Stimulated activated CD4-positive, alpha-beta T cell treated with anti-CD3 and anti-CD28 coated beads, Interleukin-1b, Interleukin-23, amount 100 ng/mL, for 1 hour (primary cell): ENCODE data around the gene CKLF.
"Not testable (repeated sequence)": the region's sequence is repeated elsewhere in the genome, so short reads cannot be mapped to it uniquely, and the experiment has no call there.

Source experiments
- DNase-seq, 2 donors: peaks; one replicate each; pipeline ENCODE4 v3.0.0-alpha.2; 2020; ENCODE audit warnings: low read depth in 2 of 2

Gene CKLF

GRCh38 chr16:66596986-66597848 is 44.8 kb downstream of the CKLF start:
- DNase-seq: no peak

DNA sequence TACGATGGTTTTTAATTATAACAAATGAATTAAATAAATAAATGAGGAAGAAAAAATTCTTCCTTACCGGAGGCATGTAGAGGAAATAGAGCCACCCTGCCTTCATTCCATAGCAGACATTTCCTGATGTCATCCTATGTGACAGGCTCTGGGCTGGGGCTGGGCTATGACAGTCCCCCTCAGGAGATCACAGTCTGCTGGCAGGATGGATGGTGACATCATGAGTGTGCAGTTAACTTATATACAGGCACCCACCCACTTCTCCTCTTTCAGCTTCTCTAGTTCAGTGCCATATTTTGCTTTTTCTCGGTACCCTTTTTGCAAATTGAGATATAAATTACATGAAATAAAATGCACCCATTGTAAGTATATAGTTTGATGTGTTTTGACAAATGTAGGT is 45.7 kb downstream of the CKLF start:
- no peak for DNase-seq

GRCh38 chr16:66599726-66600125 is 47.4 kb downstream of the CKLF start:
- DNase-seq: no peak

GRCh38 chr16:66600477-66600876 is 48.1 kb downstream of the CKLF start:
- DNase-seq: no peak

DNA sequence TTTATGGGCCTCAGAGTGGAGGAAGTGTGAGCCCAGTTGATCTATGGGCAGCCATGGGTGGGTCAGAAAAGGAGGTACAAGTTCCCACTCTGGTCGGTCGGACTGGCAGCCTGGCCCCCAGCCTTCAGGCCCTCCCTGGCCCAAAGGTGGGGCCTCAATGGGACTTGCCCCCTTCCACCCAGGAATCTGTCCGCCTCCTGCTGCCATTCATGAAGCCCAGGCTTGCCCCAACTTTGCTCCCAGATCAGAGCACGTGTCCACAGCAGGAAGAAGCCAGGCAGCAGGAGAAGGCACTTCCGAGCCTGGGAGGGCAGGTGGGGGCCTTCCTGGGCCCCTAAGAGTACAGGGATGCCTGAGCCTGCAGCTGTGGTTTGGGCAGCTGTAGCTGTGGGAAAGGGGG is 49.1 kb downstream of the CKLF start:
- no peak for DNase-seq

DNA sequence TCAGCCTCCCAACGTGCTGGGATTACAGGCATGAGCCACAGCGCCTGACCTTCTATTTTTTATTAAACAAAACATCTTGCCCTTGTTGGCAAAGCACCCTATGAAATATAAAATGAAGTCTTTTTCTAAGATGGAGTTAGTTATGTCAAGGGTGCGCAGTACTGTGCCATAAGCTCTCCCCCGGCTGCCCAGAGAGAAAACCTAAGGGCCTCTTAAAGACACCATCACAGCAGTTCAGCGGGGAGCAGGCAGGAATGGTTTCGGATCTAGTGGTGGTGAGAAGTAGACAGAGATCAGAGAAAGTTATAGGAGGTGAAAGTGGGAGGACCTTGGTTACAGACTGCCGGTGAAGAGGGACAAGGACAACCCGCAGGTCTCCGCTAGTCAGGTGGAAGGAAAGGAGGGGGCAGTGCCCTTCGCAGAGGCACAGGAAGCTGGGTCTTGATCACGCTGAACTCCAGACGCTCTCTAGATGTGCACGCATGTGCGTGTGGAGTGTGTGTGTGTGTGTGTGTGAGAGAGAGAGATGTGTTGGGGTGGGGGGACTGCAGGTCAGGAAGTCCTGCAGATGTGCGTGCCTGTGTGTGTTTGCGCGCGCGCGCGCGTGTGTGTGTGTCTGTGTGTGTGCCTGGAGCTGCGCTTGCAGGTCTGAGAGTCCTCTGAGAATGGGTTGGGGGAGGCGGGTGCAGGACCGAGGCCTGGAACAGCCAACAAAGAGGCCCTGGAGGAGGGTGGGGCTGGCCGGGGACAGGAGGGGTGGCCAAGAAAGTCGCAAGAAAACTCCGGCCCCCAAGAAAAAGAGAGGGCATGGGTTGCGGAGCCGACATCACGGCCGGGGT is 51.4 kb downstream of the CKLF start:
- peak; percentile 21 to 23 for DNase-seq

GRCh38 chr16:66604376-66605176 is 52.2 kb downstream of the CKLF start, which contains the start of gene CMTM3:
Gene CMTM3, plus strand, starts transcription at chr16:66604704. Its CDS starts 102 bp downstream, at chr16:66604806.
- peak; percentile 46 to 63 for DNase-seq

GRCh38 chr16:66605177-66605978 is 53.0 kb downstream of the CKLF start:
- DNase-seq: no peak

DNA sequence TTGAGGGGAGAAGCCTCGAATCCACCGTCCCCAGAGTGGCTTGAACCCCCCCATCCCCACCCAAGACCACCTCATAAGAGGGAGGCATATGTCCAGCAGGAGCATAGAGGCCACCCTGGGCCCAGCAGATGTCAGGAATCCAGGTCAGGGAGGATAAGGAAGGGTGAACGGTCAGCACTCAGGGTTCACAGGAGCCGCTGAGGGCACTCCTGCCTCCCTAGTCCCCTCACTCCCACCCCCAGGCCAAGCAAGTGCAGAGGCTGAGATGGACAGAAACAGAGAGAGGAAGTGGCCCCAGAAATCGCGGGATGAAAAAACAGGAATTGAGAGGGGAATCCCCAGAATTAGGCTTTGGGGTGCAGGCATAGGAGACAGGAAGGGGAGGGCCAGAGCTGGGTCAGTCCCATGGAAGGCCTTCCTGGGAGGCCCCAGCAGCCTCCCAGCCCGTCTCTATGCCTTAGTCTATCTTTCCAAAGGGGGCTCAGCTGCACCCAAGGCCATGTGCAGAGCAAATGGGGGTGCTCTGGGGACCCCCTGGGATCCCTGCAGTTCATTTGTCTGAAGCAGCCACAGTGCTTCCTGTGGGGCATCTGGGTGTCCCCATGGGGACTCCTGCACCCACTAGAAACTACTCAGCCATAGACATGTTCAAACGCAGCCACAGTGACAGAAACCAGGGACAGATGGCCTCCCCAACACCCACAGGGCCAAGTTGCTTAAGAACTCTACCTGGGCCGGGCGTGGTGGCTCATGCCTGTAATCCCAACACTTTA is 53.8 kb downstream of the CKLF start:
- DNase-seq: no peak

DNA sequence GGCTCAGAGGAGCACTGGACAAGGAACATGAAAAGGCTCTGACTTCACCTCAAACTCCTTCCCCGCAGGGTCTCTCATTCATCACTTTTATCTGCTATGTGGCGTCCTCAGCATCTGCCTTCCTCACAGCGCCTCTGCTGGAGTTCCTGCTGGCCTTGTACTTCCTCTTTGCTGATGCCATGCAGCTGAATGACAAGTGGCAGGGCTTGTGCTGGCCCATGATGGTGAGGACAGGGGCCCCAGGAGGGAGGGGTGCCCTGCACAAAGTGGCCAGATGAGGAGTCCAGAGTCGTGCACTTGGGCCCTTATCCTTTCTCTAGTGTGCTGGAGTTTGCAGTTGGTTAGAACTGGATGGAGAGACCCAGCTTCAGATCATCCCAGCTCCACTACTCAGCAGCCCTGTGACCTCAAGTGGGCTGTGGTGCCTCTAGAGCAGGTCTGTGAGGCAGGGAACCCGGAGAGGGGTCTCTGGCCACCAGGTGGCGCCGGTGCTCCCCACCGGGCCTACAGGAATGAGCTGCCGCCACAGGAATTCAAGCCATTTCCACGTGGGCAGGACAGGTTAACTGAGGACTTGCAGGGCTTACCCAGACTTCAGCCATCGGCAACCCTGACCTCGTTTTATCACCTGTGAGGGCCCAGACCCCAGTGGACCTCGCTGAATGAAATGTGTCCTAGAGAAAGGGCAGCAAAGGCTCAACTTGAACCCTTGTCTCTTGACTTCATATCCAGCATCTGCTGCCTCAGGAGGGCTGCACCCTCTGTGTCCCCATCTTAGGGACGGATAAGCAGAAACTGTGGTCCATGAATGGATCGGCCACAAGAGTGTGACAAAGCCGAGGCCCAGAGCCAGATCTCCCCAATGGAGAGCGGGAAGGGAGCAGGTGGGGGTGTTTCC is 56.1 kb downstream of the CKLF start:
- DNase-seq: peak; percentile 58 to 84

DNA sequence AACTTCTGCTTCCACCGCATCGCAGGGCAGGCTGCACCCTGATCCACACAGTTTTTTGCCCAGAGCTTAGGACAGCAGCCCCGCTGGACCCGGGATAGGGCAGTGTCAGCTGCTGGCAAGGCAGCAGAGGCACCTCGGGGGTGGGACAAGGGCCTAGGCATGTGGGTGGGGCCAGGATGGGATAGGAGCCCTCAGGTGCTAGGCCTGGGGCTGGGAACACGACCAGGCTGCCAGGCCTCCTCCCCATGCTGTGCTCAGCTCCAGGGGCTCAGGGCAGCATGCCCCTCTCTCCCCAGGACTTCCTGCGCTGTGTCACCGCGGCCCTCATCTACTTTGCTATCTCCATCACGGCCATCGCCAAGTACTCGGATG is 56.7 kb downstream of the CKLF start:
- DNase-seq: no peak

GRCh38 chr16:66610111-66610820 is 57.9 kb downstream of the CKLF start:
- no peak for DNase-seq

DNA sequence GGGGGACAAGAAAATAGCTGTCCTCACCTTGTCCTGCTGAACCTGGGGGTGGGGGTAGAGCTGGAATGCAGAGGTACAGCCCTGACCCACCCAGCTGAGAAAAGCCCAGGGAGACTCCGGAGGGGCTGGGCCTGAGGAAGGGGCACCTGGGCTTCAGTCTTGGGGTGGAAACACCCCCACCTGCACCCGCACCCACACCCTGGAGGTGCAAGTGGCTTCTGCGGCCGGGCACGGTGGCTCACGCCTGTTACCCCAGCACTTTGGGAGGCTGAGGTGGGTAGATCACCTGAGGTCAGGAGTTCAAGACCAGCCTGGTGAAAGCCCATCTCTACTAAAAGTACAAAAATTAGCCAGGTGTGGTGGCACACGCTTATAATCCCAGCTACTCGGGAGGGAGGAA is 59.5 kb downstream of the CKLF start:
- not testable (repeated sequence) for DNase-seq

DNA sequence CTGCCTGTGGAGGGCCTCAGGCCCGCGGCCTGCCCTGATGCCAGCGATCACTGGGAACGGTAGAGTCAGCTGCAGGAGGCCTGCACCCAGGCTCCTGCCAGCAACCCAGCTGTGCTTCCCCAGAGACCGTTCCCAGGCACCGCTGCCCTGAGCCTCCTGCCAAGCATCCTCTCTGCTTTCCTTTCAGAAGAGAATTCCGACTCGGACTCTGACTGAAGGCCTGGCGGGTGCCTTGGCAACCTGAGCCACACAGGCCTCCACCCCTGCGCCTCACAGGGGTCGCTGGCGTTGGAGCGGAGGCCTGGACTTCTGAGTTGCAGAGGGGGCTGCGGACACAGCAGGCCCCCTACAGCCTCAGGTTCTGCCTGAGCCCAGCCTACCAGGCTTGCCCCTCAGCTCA is 60.0 kb downstream of the CKLF start:
- no peak for DNase-seq

DNA sequence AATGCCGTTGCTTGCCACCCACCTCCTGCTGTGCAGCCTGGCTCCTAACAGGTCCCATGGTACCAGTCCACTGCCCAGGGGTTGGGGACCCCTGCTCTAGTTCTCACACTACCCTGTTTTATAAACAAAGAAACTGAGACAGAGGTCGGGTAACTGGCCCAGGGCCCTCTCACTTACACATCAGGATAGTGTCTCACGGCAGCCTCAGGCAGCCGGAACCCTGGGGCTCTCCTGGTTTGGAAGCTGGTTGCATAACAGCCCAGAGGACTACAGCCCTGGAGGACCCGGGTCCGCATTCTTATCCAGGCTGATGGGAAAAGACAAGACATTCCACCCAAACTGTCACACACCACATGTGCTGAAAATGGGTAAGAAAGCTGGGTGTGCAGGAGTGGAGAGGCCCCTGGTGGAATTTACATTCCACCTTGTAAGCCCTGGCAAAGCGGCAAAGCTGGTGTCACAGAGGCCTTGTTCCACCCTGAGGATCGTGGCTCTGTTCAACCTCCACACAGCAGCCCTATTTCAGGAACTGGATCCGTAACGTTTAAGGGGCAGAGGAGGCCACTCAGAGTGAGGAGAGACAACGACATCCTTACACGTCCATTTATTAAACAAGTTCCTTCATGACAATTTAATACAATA is 61.9 kb downstream of the CKLF start:
- no peak for DNase-seq
